ENCODE data around the gene KRTAP5-5. TPM values are rescaled to one million over a fixed set of nuclear protein-coding genes. Genes with fewer than 3 reads are reported as not detected.

KRTAP5-5 gene
- total and polyA plus RNA-seq, 2 of the 8 experiments (the other 6 are each of a cell fraction or from before 2014, with no cell fraction given) = 0.09 TPM; not detected in 1

GRCh38 chr11:1629326-1630185 lies at the start of gene KRTAP5-5 (continued):
- TF ChIP-seq FOSL1 (IDR thresholded peaks at IDR 0.05; ENCODE audit: insufficient read depth, low read depth, low read length) = no peak
